ENCODE results near the gene PTPRZ1. TPM values are rescaled to one million over a fixed set of nuclear protein-coding genes. Genes with fewer than 3 reads are reported as not detected.

The PTPRZ1 gene
- total RNA-seq, 1 experiment from 2014 or later: 0.37 TPM

DNA sequence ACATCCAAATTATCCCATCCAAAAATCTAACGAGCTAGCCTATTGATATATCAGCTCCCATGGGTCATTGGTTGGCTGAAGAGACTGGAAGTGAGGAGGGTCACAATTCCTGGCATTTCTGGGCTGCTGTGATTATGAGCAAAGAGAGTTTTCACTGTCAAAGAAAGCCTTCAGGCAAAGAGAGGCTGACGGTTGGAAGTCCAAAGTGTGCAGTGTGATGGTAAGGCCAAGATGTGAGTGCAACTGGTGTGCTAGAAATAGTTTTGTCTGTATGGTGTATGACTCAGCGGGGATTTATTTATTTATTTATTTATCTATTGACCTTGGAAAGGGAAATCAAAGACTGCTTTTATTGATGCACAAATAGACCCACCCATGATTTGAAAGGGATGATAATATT lies 196.0 kb downstream of the PTPRZ1 start:
- Histone ChIP-seq H3F3A (ENCODE audit: insufficient read depth, low read depth) (no peaks in the 10 kb centered on the region), H3K4me3 (no peak overlapping the region), H3K36me3 (ENCODE audit: low read depth) (no peaks in the 10 kb centered on the region), H3K27ac (no peak overlapping the region), H3K9me3 (ENCODE audit: insufficient read depth, low read depth) (no peaks in the 10 kb centered on the region), H3K9me2 (ENCODE audit: insufficient read depth) (no peaks in the 10 kb centered on the region), H2AFZ (no peak overlapping the region), H3K27me3 (ENCODE audit: insufficient read depth, low read depth) (no peaks in the 10 kb centered on the region), H3K79me2 (ENCODE audit: low read depth) (no peaks in the 10 kb centered on the region), H4K20me1 (ENCODE audit: insufficient read depth) (no peaks in the 10 kb centered on the region), H3K4me1 (replicated peaks; ENCODE audit: insufficient read depth) (no peaks in the 10 kb centered on the region), H3K4me2 (no peak overlapping the region)
- ChIA-PET POLR2A (ENCODE audit: unreplicated experiment) (no interaction called here), CTCF (no interaction called here)
- no TSS peak for BruUV-seq (replicated peaks)
- intact Hi-C loops (cut with micrococcal nuclease; ENCODE audit: unreplicated experiment): no loop called here
- TF ChIP-seq, protein P1, sequence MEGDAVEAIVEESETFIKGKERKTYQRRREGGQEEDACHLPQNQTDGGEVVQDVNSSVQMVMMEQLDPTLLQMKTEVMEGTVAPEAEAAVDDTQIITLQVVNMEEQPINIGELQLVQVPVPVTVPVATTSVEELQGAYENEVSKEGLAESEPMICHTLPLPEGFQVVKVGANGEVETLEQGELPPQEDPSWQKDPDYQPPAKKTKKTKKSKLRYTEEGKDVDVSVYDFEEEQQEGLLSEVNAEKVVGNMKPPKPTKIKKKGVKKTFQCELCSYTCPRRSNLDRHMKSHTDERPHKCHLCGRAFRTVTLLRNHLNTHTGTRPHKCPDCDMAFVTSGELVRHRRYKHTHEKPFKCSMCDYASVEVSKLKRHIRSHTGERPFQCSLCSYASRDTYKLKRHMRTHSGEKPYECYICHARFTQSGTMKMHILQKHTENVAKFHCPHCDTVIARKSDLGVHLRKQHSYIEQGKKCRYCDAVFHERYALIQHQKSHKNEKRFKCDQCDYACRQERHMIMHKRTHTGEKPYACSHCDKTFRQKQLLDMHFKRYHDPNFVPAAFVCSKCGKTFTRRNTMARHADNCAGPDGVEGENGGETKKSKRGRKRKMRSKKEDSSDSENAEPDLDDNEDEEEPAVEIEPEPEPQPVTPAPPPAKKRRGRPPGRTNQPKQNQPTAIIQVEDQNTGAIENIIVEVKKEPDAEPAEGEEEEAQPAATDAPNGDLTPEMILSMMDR (conservative IDR thresholded peaks at IDR 0.05): no peak
- no peak for TF ChIP-seq EZH2 (IDR thresholded peaks at IDR 0.05; ENCODE audit: low read depth)
- no peak for DNase-seq

DNA sequence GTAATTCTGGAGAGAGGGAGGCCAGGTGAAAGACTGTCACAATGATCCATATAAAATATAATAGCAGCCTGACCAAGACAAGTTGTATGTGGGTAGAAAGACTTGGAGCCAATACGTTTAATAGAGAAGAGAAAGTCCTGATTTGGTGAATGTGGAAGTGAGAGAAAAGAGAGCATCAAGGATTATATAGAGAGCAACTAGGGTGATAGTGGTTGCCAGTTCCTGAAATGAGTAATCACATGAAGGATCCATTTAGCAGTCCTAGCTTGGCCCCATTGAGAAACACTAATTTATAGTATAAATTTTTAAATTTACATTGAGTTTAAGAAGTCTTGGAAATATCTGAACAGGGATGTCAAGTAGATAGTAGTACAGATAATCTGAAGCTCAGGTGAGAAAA lies 197.1 kb downstream of the PTPRZ1 start:
- Histone ChIP-seq H3K36me3 (ENCODE audit: low read depth) (no peaks in the 10 kb centered on the region), H3K79me2 (ENCODE audit: low read depth) (no peaks in the 10 kb centered on the region), H3K4me1 (replicated peaks; ENCODE audit: insufficient read depth) (no peaks in the 10 kb centered on the region), H2AFZ (no peak overlapping the region), H3K27me3 (ENCODE audit: insufficient read depth, low read depth) (no peaks in the 10 kb centered on the region), H3K27ac (no peak overlapping the region), H3K4me2 (no peak overlapping the region), H4K20me1 (ENCODE audit: insufficient read depth) (no peaks in the 10 kb centered on the region), H3K9me3 (ENCODE audit: insufficient read depth, low read depth) (no peaks in the 10 kb centered on the region), H3F3A (ENCODE audit: insufficient read depth, low read depth) (no peaks in the 10 kb centered on the region), H3K4me3 (no peak overlapping the region), H3K9me2 (ENCODE audit: insufficient read depth) (no peaks in the 10 kb centered on the region)
- TF ChIP-seq, protein P1 (conservative IDR thresholded peaks at IDR 0.05): no peak
- no peak for TF ChIP-seq EZH2 (IDR thresholded peaks at IDR 0.05; ENCODE audit: low read depth)
- no peak for DNase-seq
- ChIA-PET POLR2A (ENCODE audit: unreplicated experiment) (no interaction called here), CTCF (no interaction called here)
- intact Hi-C loops (cut with micrococcal nuclease; ENCODE audit: unreplicated experiment): no loop called here
- BruUV-seq (replicated peaks): no TSS peak

DNA sequence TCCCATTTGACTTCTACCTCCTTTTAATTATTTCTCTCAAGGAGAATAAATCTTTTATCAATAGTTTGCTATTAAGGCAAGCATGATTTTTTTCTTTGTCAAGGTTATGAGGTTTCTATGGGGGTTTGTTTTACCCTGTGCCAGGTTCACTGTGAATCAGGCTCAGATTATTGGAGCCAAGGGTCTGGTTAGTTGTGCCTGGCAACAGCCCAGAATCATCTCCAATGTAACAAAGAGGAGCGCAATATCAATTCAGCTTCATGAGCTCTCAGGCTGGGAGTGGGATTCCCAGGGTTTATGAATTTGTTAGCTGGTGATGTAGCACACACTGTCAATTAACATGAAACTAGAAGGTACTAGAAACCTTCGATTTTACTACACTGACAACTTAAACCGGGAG lies 197.9 kb downstream of the PTPRZ1 start:
- no peak overlapping the region for H3K4me3 ChIP-seq
- no peaks in the 10 kb centered on the region for H4K20me1 ChIP-seq (ENCODE audit: insufficient read depth)
- H3K4me2 ChIP-seq: no peak overlapping the region
- H3K79me2 ChIP-seq (ENCODE audit: low read depth): no peaks in the 10 kb centered on the region
- BruUV-seq (replicated peaks): no TSS peak
- no peaks in the 10 kb centered on the region for H3K9me2 ChIP-seq (ENCODE audit: insufficient read depth)
- no peaks in the 10 kb centered on the region for H3K9me3 ChIP-seq (ENCODE audit: insufficient read depth, low read depth)
- no peaks in the 10 kb centered on the region for H3K27me3 ChIP-seq (ENCODE audit: insufficient read depth, low read depth)
- POLR2A ChIA-PET (ENCODE audit: unreplicated experiment): no interaction called here
- CTCF ChIA-PET: no interaction called here
- DNase-seq: no peak
- H3K36me3 ChIP-seq (ENCODE audit: low read depth): no peaks in the 10 kb centered on the region
- H3K4me1 ChIP-seq (replicated peaks; ENCODE audit: insufficient read depth): no peaks in the 10 kb centered on the region
- no peak overlapping the region for H3K27ac ChIP-seq
- TF ChIP-seq, protein P1 (conservative IDR thresholded peaks at IDR 0.05): no peak
- no peak for TF ChIP-seq EZH2 (IDR thresholded peaks at IDR 0.05; ENCODE audit: low read depth)
- H3F3A ChIP-seq (ENCODE audit: insufficient read depth, low read depth): no peaks in the 10 kb centered on the region
- intact Hi-C loops (cut with micrococcal nuclease; ENCODE audit: unreplicated experiment): no loop called here
- H2AFZ ChIP-seq: no peak overlapping the region
